NCI-H82 treated with DMSO at 0.1 percent for 48 hours (cell line): ENCODE measurements around the gene PSMD2.
"Not testable (repeated sequence)": the region's sequence is repeated elsewhere in the genome, so short reads cannot be mapped to it uniquely, and the experiment has no call there.

Experiments
- DNase-seq: peaks from one replicate; lab custom pipeline; 2025; ENCODE audit not compliant: unreplicated experiment; lab: John Stamatoyannopoulos, UW

PSMD2 gene

GRCh38 chr3:184337981-184338380 is 38.9 kb downstream of the PSMD2 start:
- DNase-seq: no peak

- peak; percentile 13 for DNase-seq
These were observed 39.5 kb downstream of the PSMD2 start for GRCh38 chr3:184338511-184338945.

DNA sequence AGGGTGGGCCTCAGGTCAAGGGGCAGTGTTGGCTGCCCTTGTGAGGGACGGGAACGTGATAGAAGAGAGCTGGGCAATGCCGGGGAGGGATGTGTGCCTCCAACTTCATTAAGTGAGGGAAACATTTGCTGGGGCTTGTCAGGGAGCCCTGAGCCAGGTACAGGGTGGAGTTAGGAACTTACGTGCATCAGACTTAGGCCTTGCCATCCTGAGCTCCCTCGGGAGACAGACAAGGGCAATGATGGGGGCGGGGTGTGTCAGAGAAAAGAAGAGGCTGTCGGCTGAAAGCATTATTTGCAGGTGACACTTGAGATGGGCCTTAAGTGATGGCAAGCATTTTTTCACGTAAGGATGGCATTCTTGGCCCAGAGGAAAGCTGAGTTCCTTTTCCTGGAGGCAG is 40.0 kb downstream of the PSMD2 start:
- DNase-seq: no peak

GRCh38 chr3:184339451-184340135 is 40.6 kb downstream of the PSMD2 start:
- not testable (repeated sequence) for DNase-seq

DNA sequence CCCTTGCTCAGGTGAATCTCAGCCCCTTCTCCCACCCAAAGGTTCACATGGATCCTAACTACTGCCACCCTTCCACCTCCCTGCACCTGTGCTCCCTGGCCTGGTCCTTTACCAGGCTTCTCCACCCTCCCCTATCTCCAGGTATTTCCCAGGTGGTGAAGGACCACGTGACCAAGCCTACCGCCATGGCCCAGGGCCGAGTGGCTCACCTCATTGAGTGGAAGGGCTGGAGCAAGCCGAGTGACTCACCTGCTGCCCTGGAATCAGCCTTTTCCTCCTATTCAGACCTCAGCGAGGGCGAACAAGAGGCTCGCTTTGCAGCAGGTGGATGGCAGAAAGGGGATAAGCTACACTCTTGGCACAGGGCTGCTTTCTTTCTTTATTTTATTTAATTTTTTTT is 42.9 kb downstream of the PSMD2 start:
- no peak for DNase-seq

GRCh38 chr3:184343200-184343876 is 44.3 kb downstream of the PSMD2 start:
- no peak for DNase-seq

- DNase-seq: no peak
These were observed 45.7 kb downstream of the PSMD2 start for GRCh38 chr3:184344579-184345316.

GRCh38 chr3:184345317-184346144 is 46.5 kb downstream of the PSMD2 start:
- peak; percentile 27 for DNase-seq

DNA sequence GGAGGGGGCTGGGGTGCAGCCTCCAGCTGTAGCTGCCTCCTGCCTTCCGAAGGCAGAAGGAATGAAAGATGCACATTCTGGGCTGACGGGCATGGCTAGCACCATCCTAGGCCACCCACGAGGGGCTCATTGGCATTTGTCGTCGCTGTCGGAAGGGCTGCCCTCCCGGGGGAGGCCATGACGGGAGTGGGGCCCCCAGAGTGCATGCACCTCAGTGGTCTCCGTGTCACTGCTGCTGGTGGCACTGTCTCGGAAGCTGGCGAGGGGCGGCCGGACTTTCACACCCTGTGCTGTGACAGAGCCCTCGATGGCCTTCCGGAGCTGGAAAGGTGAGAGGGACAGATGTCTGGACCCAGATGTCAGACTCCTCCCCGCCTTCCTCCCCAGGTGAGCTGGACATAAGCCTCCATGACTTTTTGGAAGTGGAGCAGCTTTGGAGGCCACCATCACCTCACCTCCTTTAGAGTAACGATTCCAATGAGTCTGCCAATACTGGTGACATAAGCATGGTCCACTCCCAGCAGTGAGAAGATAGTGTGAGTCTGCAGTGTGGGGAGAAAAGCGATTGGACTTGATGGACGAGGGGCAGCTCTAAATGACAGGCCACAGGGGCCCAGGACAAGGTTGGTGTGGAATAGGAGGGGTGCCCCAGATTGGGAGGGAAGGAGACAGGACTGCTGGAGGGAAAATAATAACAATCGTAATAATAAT is 47.6 kb downstream of the PSMD2 start:
- DNase-seq: no peak

GRCh38 chr3:184347321-184348056 is 48.4 kb downstream of the PSMD2 start:
- DNase-seq: peak; percentile 59

DNA sequence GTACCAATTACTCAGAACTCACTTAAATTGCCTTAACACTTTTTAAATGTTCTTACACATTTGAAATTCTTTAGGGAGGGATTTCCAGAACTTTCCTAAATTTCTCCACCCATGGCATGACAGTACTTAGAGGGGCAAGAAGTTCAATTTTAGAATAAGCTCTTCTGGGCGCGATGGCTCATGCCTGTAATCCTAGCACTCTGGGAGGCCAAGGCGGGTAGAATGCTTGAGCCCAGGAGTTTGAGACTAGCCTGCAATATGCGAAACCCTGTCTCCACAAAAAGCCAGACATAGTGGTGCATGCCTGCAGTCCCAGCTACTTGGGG is 49.0 kb downstream of the PSMD2 start:
- no peak for DNase-seq

GRCh38 chr3:184349563-184350470 is 50.8 kb downstream of the PSMD2 start:
- no peak for DNase-seq

- no peak for DNase-seq
These were observed 51.6 kb downstream of the PSMD2 start for GRCh38 chr3:184350618-184351017.

GRCh38 chr3:184351511-184352148 is 52.6 kb downstream of the PSMD2 start:
- DNase-seq: no peak

- no peak for DNase-seq
These were observed 53.2 kb downstream of the PSMD2 start for GRCh38 chr3:184352149-184352785.

DNA sequence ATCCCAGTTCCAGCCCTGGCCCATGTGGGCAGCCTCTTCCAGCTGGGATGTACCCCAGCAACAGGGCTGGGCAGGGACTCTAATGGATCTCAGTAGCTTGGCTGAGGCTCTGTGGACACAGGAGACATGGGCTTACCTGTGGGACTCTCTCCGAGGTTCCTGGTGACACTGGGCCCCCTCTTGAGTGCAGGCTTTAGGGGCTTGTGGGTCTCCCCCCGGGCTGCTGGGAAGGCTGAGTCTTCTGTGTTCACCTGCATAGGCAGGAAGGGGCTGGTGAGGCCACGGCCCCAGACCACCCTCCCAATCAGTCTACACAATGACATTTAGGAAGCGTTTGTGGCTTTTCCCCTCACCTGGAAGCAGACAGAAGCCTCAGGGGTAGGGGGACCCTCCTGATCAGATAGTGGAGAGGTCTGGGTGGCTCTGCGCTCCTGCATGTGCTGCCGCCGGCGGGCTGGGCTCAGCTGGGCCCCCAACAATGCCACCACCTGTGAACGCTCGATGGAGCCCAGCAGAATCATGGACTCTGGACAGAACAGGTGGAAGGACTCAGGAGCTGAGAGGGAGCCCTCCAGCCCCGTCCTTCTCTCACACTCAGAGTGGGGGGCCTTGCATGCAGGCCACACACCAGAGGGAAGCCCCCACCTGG is 54.0 kb downstream of the PSMD2 start:
- no peak for DNase-seq

DNA sequence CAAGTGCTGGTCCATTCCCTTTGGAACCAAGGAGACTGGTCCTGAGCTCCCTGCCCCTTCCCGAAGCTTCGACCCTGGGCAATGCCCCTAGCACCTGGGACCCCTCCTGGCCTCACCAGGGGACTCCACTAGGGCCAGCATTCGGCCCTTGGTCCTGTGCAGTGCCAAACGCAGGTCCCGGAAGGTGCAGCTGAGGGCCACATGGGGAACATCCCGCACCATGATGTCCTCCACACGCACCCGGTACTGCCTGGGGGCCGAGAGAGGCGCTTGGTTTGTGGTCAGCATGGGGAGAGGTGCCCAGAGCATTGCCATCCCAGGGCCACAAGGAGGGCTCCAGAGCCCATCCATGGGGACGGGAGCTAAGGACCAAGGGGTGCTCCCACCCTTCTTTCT is 54.5 kb downstream of the PSMD2 start:
- DNase-seq: no peak
